ENCODE data around the gene USP3. TPM values are rescaled to one million over a fixed set of nuclear protein-coding genes. Genes with fewer than 3 reads are reported as not detected.

Gene USP3
- total RNA-seq, 2 donors from 2014 or later = 57.6 to 74.2 TPM

DNA sequence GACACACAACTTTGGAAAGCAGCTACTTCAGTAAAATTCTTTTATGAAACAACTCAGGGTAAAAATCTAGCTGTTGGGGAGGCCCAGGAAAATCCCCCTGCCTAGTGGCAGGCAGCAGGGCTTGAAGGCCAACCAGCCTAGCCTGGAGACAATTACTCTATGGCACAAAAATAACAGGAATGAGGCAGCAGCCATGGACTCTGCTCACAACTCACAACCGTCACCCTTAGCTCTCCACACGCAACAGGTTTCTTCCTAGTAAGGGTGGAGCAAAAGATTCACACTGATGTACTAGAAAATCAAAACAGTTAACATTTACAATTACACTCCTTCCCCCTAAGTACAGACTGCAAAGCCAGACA lies 92.3 kb downstream of the USP3 start:
- DNase-seq = no peak
- Histone ChIP-seq H3K27ac (peak overlapping the region; percentile 91), H3K9me3 (no peaks in the 10 kb centered on the region), H3K9ac (ENCODE audit: low read depth in 2 of 2, low read length in 2 of 2) (no peak overlapping the region), H3K4me1 (peaks cover 10% of the 10 kb centered on the region), H3K27me3 (no peaks in the 10 kb centered on the region), H3K36me3 (no peaks in the 10 kb centered on the region), H3K4me3 (no peak overlapping the region)
- TF ChIP-seq, protein P1, sequence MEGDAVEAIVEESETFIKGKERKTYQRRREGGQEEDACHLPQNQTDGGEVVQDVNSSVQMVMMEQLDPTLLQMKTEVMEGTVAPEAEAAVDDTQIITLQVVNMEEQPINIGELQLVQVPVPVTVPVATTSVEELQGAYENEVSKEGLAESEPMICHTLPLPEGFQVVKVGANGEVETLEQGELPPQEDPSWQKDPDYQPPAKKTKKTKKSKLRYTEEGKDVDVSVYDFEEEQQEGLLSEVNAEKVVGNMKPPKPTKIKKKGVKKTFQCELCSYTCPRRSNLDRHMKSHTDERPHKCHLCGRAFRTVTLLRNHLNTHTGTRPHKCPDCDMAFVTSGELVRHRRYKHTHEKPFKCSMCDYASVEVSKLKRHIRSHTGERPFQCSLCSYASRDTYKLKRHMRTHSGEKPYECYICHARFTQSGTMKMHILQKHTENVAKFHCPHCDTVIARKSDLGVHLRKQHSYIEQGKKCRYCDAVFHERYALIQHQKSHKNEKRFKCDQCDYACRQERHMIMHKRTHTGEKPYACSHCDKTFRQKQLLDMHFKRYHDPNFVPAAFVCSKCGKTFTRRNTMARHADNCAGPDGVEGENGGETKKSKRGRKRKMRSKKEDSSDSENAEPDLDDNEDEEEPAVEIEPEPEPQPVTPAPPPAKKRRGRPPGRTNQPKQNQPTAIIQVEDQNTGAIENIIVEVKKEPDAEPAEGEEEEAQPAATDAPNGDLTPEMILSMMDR (IDR thresholded peaks at IDR 0.05) = no peak
- intact Hi-C loops (cut with DNase I) = loop anchor here (10.0 kb wide), 1 partner anchor 312 kb away; no protein-coding TSS in a partner anchor

- TF ChIP-seq, protein P1 (IDR thresholded peaks at IDR 0.05) = no peak
These were observed 92.8 kb downstream of the USP3 start, which contains the start of gene FBXL22 for GRCh38 chr15:63597038-63597790. Gene FBXL22, plus strand, starts transcription at chr15:63597387. Its CDS starts 6 bp downstream, at chr15:63597393.

DNA sequence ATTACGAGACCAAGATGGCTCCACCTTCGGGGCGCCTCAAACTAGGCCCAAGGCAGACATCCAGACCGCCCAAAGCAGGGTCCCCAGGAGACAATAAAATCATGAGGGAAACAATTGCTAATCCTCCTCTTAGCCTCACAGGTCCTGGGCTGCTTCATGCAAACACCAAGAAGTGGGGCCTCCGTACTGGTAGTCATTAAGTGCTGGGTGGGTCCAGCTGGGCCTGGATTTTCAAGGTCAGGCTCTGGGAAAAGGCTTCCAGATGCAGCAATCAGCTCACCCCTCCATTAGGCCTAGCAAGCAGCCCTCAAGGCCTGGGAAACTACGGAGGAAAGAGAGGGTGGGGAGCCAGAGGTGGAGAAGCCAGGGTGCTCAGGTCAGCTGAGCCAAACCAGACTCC lies 93.4 kb downstream of the USP3 start:
- TF ChIP-seq, protein P1 (IDR thresholded peaks at IDR 0.05) = no peak
- Histone ChIP-seq H3K27ac (peak overlapping the region; percentile 91), H3K4me3 (peak overlapping the region; percentile 1), H3K4me1 (peaks cover 10% of the 10 kb centered on the region), H3K9me3 (no peaks in the 10 kb centered on the region), H3K36me3 (no peaks in the 10 kb centered on the region), H3K9ac (ENCODE audit: low read depth in 2 of 2, low read length in 2 of 2) (peak overlapping the region in 1 of 2 donors; percentile 95), H3K27me3 (no peaks in the 10 kb centered on the region)
- DNase-seq = no peak
- intact Hi-C loops (cut with DNase I) = loop anchor here (10.0 kb wide), 1 partner anchor 313 kb away; no protein-coding TSS in a partner anchor

More at GRCh38 chr15:63597038-63597790, 92.8 kb downstream of the USP3 start, which contains the start of gene FBXL22:
- intact Hi-C loops (cut with DNase I) = loop anchor here (10.0 kb wide), 1 partner anchor 312 kb away; no protein-coding TSS in a partner anchor
- no peaks in the 10 kb centered on the region for H3K9me3 ChIP-seq
- peak within 1 kb of the TSS; percentile 1 for H3K4me3 ChIP-seq
- peak within 1 kb of the TSS; percentile 91 for H3K27ac ChIP-seq
- no peaks in the 10 kb centered on the region for H3K36me3 ChIP-seq
- peaks cover 10% of the 10 kb centered on the region for H3K4me1 ChIP-seq
- peak; percentile 50 for DNase-seq
- peak within 1 kb of the TSS; percentile 6 to 95 for H3K9ac ChIP-seq (ENCODE audit: low read depth in 2 of 2, low read length in 2 of 2)
- no peaks in the 10 kb centered on the region for H3K27me3 ChIP-seq

- Histone ChIP-seq H3K27ac (peak overlapping the region; percentile 91), H3K27me3 (no peaks in the 10 kb centered on the region), H3K9ac (ENCODE audit: low read depth in 2 of 2, low read length in 2 of 2) (peak overlapping the region; percentile 83 to 95), H3K36me3 (no peaks in the 10 kb centered on the region), H3K4me1 (peaks cover 10% of the 10 kb centered on the region), H3K4me3 (peak overlapping the region; percentile 71), H3K9me3 (no peaks in the 10 kb centered on the region)
- peak; percentile 81 for DNase-seq
- intact Hi-C loops (cut with DNase I) = loop anchor here (10.0 kb wide), 1 partner anchor 314 kb away; no protein-coding TSS in a partner anchor
- TF ChIP-seq, protein P1 (IDR thresholded peaks at IDR 0.05) = no peak
These were observed 94.3 kb downstream of the USP3 start for GRCh38 chr15:63598473-63599400.

DNA sequence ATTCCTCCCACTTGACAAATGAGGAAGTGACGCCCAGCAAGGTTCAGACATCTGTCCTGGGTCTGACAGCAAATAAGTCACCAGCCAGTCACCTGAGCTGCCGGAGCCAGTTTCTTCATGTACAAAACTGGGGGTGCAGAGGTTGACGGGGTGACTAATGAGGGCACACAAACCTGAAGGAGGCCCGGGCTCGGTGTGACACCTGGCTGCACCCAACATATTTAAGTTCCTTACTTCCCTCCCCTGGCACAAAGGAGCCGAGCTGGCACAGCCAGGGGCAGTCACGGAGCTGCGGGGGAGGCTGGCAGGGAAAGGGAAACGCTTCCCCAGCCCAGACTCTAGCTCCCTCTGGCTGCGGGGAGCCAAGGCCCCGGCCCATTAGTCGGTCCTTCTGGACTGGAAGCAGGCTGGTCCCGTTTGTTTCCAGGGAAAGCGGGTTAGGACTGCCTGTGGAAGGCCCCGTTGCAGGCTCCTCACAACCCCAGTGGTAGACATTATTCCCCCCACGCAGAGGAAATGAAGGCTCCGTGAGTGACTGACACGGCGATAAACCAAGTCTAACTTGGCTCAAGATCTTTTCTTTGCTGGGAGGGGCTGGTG lies 95.1 kb downstream of the USP3 start:
- intact Hi-C loops (cut with DNase I) = loop anchor here (10.0 kb wide), 1 partner anchor 315 kb away; no protein-coding TSS in a partner anchor

More for the DNA sequence above, 95.1 kb downstream of the USP3 start:
- no peaks in the 10 kb centered on the region for H3K36me3 ChIP-seq
- DNase-seq = peak; percentile 81
- H3K4me3 ChIP-seq = peak overlapping the region; percentile 71
- peak overlapping the region; percentile 91 for H3K27ac ChIP-seq
- peak overlapping the region; percentile 83 to 95 for H3K9ac ChIP-seq (ENCODE audit: low read depth in 2 of 2, low read length in 2 of 2)
- TF ChIP-seq, protein P1 (IDR thresholded peaks at IDR 0.05) = peak; percentile 68
- H3K9me3 ChIP-seq = no peaks in the 10 kb centered on the region
- H3K27me3 ChIP-seq = no peaks in the 10 kb centered on the region
- peaks cover 10% of the 10 kb centered on the region for H3K4me1 ChIP-seq
